CMK (cell line): Measurements from ENCODE around the gene PAFAH1B1.
A peak's percentile ranks its signal among the peaks of the same experiment; 100 is the strongest.
"Not testable (repeated sequence)": the region's sequence is repeated elsewhere in the genome, so short reads cannot be mapped to it uniquely, and the experiment has no call there.

Experiments used
- DNase-seq: peaks from one replicate; pipeline ENCODE4 v3.0.0-alpha.2; 2010; ENCODE audit warnings: low read depth

PAFAH1B1 gene

DNA sequence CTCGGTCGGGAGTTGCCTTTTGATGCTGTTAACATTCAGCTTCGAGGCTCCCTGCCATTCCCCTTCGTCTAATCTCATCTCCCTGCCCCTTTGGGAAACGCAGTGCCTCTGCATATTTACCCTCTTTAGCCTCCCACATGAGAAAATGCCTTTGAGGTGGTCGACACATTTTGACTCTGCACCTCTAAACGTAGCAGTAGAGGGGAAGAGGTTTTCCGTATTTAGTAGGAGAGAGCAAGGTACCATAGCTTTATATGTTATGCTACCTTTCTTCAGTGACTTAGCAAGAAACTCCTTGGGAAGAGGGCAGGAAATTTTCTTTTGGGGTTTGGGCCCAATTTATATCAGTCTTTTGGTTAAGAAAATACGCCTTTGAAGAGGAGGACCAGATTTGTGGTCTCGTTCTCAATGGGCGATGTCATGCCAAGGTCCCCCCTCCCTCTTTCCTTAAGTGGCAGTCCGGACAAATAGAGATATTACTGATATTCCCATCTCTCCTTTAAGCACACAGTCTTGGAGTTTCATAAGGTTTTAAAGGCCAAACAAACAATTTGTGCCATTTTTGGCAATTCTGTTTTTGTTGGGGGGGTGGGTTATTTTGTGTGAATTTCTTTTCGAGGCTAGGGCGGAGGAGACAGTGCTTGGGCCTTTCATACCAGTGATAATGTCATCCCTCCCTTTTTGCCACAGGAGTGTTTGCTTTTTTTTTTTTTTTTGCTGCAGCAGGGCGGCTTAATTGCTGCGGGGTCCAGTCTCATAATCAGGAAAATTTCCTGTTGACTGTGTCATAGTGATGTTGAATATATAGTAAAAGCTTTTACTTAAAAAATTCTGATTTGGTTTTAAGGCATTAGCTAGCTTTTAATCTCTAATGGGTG is 1.5 kb downstream of the PAFAH1B1 start:
- DNase-seq: no peak

- DNase-seq: no peak
These were observed 2.3 kb downstream of the PAFAH1B1 start for GRCh38 chr17:2595716-2596115.

- DNase-seq: no peak
These were observed 4.7 kb downstream of the PAFAH1B1 start for GRCh38 chr17:2598166-2598565.

- DNase-seq: no peak
These were observed 9.2 kb downstream of the PAFAH1B1 start for GRCh38 chr17:2602597-2603017.

DNA sequence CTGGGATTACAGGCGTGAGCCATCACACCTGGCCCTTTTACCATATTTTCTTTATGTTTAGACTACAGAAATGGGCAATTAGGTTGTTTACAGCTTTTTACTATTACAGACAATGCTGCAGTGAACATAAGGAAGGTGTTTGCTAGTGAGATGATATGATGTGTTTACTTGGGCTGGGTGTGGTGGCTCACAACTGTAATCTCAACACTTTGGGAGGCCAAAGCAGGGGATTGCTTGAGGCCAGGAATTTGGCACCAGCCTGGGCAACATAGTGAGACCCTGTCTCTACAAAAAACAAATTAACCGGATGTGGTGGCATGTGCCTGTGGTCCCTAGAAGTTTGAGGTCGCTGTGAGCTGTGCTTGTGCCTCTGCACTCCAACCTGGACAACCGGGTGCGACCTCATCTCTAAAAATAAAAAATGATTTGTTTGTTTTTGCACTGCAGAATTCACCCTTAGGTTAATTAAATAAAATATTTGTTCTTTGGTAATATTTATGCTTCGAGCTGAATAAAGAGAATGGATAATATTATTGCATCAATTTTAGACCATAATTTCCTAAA is 15.0 kb downstream of the PAFAH1B1 start:
- DNase-seq: no peak

GRCh38 chr17:2609091-2609490 is 15.6 kb downstream of the PAFAH1B1 start:
- DNase-seq: no peak

DNA sequence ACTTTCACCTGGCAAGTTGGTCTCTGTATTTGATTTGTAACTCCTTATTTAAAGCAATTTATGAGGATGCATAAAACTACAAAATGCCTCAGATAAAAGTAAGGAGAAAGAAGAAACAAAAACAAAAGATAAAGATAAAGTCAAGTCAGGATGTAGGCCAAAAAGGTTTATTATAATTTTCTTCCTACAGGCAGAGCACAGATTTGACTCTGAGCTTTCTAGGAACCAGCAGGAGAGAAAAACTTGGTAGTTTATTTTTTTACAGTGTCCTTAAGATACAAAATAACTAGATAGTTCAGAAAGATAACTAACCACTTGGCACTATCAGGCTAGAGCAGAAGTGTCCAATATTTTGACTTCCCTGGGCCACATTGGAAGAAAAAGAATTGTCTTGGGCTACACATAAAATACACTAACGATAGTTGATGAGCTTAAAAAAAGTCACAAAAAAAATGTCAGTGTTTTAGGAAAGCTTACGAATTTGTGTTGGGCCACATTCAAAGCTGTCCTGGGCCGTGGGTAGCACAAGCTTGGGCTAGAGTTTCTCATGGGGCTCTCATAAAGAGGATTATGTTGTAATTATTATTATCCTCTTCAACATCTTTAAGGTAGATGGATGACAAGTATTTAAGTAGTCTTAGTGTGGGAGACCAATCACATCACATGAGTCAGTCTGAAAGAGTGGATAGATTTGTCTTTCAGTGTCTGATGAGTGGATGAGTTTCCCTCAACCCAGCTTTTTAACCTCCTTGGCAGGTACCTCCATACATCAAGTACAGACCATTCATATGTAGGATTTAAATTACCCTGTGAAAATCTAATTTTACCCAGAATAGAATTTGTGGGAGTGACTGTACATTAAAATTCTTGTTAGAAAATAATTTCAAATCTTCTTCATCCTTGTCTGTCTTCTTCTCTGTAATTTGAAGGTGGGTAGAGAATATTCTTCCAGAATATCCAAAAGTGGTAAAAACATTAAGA is 17.0 kb downstream of the PAFAH1B1 start:
- peak; percentile 31 for DNase-seq

DNA sequence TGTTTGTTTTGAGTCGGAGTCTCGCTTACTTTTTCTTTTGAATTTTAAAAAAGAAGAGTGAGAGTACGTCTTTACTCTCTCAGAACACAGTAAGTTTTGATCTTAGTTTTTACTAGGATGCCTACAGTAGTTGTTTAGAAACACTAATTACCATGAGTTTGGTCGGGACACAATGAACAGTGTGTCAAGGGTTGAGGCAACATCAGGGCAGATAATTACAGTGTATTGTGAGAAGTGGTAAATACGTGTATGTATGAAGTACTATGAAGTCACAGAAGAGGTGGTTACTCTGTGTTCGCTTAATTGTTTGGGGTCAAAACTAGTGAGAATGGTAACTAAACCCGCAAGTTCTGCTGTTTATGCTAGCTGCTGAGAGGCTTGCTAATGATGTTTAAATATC is 18.2 kb downstream of the PAFAH1B1 start:
- no peak for DNase-seq

- DNase-seq: no peak
These were observed 19.2 kb downstream of the PAFAH1B1 start for GRCh38 chr17:2612630-2613029.

- no peak for DNase-seq
These were observed 19.8 kb downstream of the PAFAH1B1 start for GRCh38 chr17:2613089-2613808.

DNA sequence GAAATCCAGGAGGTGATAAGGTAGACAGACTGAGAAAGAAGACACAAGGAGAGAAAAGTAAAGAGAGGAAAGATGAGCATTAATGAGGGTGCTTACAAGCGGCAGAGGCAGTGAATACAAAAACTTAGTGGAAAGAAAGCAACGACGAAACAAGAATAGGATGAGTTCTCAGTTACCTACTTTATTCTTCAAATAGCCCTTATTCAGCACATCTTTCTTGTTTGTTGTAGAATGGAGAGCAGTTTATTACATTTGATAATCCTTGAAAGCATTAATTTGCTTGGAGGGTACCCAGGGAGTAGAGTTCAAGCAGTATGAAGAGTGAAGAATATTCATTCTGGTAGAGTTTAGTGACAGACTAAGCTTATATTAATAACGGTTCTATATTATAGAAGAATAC is 22.4 kb downstream of the PAFAH1B1 start:
- no peak for DNase-seq

DNA sequence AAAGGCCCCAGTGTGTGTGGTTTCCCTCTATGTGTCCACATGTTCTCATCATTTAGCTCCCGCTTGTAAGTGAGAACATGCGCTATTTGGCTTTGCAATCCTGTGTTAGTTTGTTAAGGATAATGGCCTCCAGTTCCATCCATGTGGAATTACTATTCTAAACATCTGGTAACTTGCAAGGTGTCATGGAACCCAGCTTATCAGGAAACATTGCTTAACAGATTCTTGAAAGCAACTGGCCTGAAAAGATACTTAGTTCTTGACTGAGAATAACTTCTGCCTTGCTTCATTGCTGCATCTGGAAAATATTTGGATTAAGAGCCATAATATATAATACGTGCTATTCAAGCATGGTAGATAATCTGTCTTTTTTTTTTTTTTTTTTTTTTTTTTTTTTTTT is 27.8 kb downstream of the PAFAH1B1 start:
- no peak for DNase-seq

DNA sequence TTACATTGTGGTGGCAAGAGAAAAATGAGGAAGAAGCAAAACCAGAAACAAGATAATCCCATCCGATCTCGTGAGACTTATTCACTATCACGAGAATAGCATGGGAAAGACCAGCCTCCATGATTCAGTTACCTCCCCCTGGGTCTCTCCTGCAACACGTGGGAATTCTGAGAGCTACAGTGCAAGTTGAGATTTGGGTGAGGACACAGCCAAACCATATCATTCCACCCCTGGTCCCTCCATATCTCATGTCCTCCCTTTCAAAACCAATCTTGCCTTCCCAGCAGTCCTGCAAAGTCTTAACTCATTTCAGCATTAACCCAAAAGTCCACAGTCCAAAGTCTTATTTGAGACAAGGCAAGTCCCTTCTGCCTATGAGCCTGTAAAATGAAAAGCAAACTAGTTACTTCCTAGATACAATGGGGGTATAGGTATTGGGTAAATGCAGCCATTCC is 28.5 kb downstream of the PAFAH1B1 start:
- not testable (repeated sequence) for DNase-seq

DNA sequence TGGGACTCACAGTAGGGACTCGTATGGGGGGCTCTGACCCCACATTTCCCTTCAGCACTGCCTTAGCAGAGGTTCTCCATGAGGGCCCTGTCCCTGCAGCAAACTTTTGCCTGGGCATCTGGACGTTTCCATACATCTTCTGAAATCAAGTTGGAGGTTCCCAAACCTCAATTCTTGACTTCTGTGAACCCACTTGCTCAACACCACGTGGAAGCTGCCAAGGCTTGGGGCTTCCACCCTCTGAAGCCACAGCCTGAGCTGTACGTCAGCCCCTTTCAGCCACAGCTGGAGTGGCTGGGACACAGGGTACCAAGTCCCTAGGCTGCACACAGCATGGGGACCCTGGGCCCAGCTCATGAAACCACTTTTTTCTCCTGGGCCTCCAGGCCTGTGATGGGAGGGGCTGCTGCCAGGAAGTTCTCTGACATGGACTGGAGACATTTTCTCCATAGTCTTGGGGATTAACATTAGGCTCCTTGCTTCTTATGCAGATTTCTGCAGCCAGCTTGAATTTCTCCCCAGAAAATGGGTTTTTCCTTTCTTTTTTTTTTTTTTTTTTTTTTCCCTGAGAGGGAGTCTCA is 29.4 kb downstream of the PAFAH1B1 start:
- not testable (repeated sequence) for DNase-seq

DNA sequence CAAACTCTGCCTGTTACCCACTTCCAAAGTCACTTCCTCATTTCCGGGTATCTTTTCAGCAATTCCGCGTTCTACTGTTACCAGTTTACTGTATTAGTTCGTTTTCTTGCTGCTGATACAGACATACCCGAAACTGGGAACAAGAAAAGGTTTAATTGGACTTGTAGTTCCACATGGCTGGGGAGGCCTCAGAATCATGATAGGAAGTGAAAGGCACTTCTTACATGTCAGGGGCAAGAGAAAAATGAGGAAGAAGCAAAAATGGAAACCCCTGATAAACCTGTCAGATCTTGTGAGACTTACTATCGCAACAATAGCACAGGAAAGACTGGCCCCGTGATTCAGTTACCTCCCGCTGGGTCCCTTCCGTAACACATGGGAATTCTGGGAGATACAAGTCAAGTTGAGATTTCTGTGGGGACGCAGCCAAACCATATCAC is 30.9 kb downstream of the PAFAH1B1 start:
- DNase-seq: peak; percentile 75

GRCh38 chr17:2626626-2627219 is 33.3 kb downstream of the PAFAH1B1 start:
- DNase-seq: not testable (repeated sequence)

DNA sequence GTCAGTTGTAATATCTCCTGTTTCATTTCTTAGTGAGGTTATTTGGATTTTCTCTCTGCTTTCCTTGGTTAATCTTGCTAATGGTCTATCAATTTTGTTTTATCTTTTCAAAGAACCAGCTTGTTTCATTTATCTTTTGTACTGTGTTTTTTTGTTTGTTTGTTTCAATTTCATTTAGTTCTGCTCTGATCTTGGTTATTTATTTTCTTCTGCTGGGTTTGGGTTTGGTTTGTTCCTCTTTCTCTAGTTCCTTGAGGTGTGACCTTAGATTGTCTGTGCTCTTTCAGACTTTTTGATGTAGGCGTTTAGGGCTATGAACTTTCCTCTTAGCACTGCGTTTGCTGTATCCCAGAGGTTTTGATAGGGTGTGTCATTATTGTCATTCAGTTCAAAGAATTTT is 35.5 kb downstream of the PAFAH1B1 start:
- DNase-seq: not testable (repeated sequence)

DNA sequence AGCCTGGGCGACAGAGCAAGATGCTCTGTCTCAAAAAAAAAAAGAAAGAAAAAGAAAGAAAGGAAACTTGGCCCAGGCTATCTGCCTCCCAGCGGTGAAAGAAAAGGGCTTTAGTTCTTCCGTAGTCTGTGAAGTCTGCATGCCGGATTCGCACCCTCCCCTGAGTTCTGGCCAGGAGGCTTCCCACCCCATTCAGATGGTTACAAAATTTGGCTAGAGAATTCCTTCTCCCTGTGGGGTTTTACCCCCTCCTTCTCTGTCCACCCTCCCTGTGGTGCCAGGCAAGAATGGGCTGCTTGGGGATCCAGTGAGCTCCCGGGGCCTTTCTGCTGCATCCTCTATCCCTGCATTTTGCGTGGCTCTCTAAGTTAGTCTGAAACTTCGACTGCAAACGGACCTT is 37.8 kb downstream of the PAFAH1B1 start:
- no peak for DNase-seq

- DNase-seq: no peak
These were observed 41.0 kb downstream of the PAFAH1B1 start for GRCh38 chr17:2634361-2634960.

DNA sequence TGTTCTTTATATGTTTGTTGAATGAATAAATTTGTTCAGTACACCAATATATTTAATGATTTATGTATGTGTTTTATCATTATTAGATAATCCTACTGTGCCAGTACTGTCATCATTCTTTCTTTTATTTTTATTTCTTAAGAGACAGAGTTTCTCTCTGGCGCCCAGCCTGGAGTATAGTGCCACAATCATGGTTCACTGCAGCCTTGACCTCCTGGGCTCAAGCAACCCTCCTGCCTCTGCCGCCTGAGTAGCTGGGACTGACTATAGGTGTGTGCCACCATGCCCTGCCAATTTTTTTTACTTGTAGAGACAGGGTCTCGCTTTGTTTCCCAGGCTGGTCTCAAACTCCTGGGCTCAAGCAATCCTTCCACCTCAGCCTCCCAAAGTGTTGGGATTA is 41.8 kb downstream of the PAFAH1B1 start:
- DNase-seq: no peak
